Activated T-helper 17 cell treated with anti-CD3 and anti-CD28 coated beads, Interleukin-2, amount 50 U/mL, for 72 hours (primary cell): ENCODE data around the gene ADCY7. TPM values are rescaled to one million over a fixed set of nuclear protein-coding genes. Genes with fewer than 3 reads are reported as not detected.
"Not testable (repeated sequence)": the region's sequence is repeated elsewhere in the genome, so short reads cannot be mapped to it uniquely, and the experiment has no call there.

Experiments
- ATAC-seq: fragments of 150-1000 bp; cut with Tn5 transposase; replicated peaks from 2 replicates; pipeline ENCODE4 v1.10.0; 2021; ENCODE audit warnings: mild to moderate bottlenecking, moderate library complexity
- H3K27ac Mint-ChIP-seq: one replicate; pipeline ENCODE4 v1.8.0; 2022; ENCODE audit warnings: mixed read lengths
- H3K27me3 Mint-ChIP-seq: one replicate; pipeline ENCODE4 v1.8.0; 2022; ENCODE audit warnings: mixed read lengths
- H3K36me3 Mint-ChIP-seq: one replicate; pipeline ENCODE4 v1.8.0; 2022; ENCODE audit warnings: low read depth, mild to moderate bottlenecking, mixed read lengths
- H3K4me1 Mint-ChIP-seq: one replicate; pipeline ENCODE4 v1.8.0; 2022; ENCODE audit warnings: mixed read lengths
- H3K4me3 Mint-ChIP-seq: one replicate; pipeline ENCODE4 v1.8.0; 2022; ENCODE audit warnings: mild to moderate bottlenecking, mixed read lengths
- H3K9me3 Mint-ChIP-seq: one replicate; pipeline ENCODE4 v1.8.0; 2022; ENCODE audit warnings: mixed read lengths
- total RNA-seq, 2 donors: library from RNA; stranded (reverse); gene quantifications; one replicate each; pipeline ENCODE4 v1.2.3, GENCODE V29; 2022

ADCY7 gene
- total RNA-seq = 100 to 1,000 TPM; 156 to 173 TPM

- Mint-ChIP-seq H3K4me3 (peak within 1 kb of the TSS; percentile 96), H3K9me3 (no peaks in the 10 kb centered on the region), H3K4me1 (peaks cover 42% of the 10 kb centered on the region), H3K36me3 (peaks cover 19% of the 10 kb centered on the region), H3K27ac (peak within 1 kb of the TSS; percentile 99), H3K27me3 (no peaks in the 10 kb centered on the region)
- ATAC-seq = peak; percentile 76
Measured at GRCh38 chr16:50266337-50267091, at the start of gene ADCY7. ADCY7 (plus strand) TSS chr16:50266551; CDS start chr16:50288180, 21,629 bp downstream.

- no peaks in the 10 kb centered on the region for H3K27me3 Mint-ChIP-seq
- H3K4me3 Mint-ChIP-seq = no peak overlapping the region
- H3K36me3 Mint-ChIP-seq = peaks cover 98% of the 10 kb centered on the region
- no peaks in the 10 kb centered on the region for H3K9me3 Mint-ChIP-seq
- ATAC-seq = no peak
- no peaks in the 10 kb centered on the region for H3K4me1 Mint-ChIP-seq
- no peak overlapping the region for H3K27ac Mint-ChIP-seq
Measured at GRCh38 chr16:50219402-50219975, 46.9 kb upstream of the ADCY7 start.

- H3K4me1 Mint-ChIP-seq = peaks cover 4% of the 10 kb centered on the region
- peaks cover 98% of the 10 kb centered on the region for H3K36me3 Mint-ChIP-seq
- H3K9me3 Mint-ChIP-seq = no peaks in the 10 kb centered on the region
- no peak overlapping the region for H3K4me3 Mint-ChIP-seq
- H3K27me3 Mint-ChIP-seq = no peaks in the 10 kb centered on the region
- no peak for ATAC-seq
- no peak overlapping the region for H3K27ac Mint-ChIP-seq
Measured at GRCh38 chr16:50224286-50224685, 42.1 kb upstream of the ADCY7 start.

GRCh38 chr16:50227120-50227519, 39.2 kb upstream of the ADCY7 start:
- H3K4me3 Mint-ChIP-seq = no peak overlapping the region
- no peaks in the 10 kb centered on the region for H3K9me3 Mint-ChIP-seq
- H3K36me3 Mint-ChIP-seq = peaks cover 94% of the 10 kb centered on the region
- ATAC-seq = peak; percentile 12
- H3K27ac Mint-ChIP-seq = peak overlapping the region; percentile 54
- H3K27me3 Mint-ChIP-seq = no peaks in the 10 kb centered on the region
- peaks cover 4% of the 10 kb centered on the region for H3K4me1 Mint-ChIP-seq

GRCh38 chr16:50227665-50228064, 38.7 kb upstream of the ADCY7 start:
- no peak overlapping the region for H3K27ac Mint-ChIP-seq

GRCh38 chr16:50228364-50228868, 37.9 kb upstream of the ADCY7 start:
- H3K27ac Mint-ChIP-seq = no peak overlapping the region
- no peaks in the 10 kb centered on the region for H3K27me3 Mint-ChIP-seq
- H3K9me3 Mint-ChIP-seq = no peaks in the 10 kb centered on the region
- peaks cover 81% of the 10 kb centered on the region for H3K36me3 Mint-ChIP-seq
- peaks cover 4% of the 10 kb centered on the region for H3K4me1 Mint-ChIP-seq
- peak; percentile 31 for ATAC-seq
- no peak overlapping the region for H3K4me3 Mint-ChIP-seq

More at GRCh38 chr16:50227665-50228064, 38.7 kb upstream of the ADCY7 start:
- H3K4me3 Mint-ChIP-seq = no peak overlapping the region
- peaks cover 88% of the 10 kb centered on the region for H3K36me3 Mint-ChIP-seq
- H3K9me3 Mint-ChIP-seq = no peaks in the 10 kb centered on the region
- peaks cover 4% of the 10 kb centered on the region for H3K4me1 Mint-ChIP-seq
- H3K27me3 Mint-ChIP-seq = no peaks in the 10 kb centered on the region
- ATAC-seq = no peak

- H3K27ac Mint-ChIP-seq = no peak overlapping the region
- no peak overlapping the region for H3K4me3 Mint-ChIP-seq
- H3K4me1 Mint-ChIP-seq = peaks cover 4% of the 10 kb centered on the region
- no peaks in the 10 kb centered on the region for H3K9me3 Mint-ChIP-seq
- peaks cover 72% of the 10 kb centered on the region for H3K36me3 Mint-ChIP-seq
- no peak for ATAC-seq
- H3K27me3 Mint-ChIP-seq = no peaks in the 10 kb centered on the region
Measured at GRCh38 chr16:50229149-50229726, 37.1 kb upstream of the ADCY7 start.

- H3K4me3 Mint-ChIP-seq = no peak overlapping the region
- H3K27ac Mint-ChIP-seq = no peak overlapping the region
- no peaks in the 10 kb centered on the region for H3K27me3 Mint-ChIP-seq
- H3K4me1 Mint-ChIP-seq = no peaks in the 10 kb centered on the region
- H3K36me3 Mint-ChIP-seq = peaks cover 15% of the 10 kb centered on the region
- ATAC-seq = no peak
- H3K9me3 Mint-ChIP-seq = no peaks in the 10 kb centered on the region
Measured at GRCh38 chr16:50234771-50235556, 31.4 kb upstream of the ADCY7 start.

- H3K4me3 Mint-ChIP-seq = no peak overlapping the region
- ATAC-seq = no peak
- H3K9me3 Mint-ChIP-seq = no peaks in the 10 kb centered on the region
- peaks cover 9% of the 10 kb centered on the region for H3K36me3 Mint-ChIP-seq
- no peak overlapping the region for H3K27ac Mint-ChIP-seq
- H3K27me3 Mint-ChIP-seq = no peaks in the 10 kb centered on the region
- H3K4me1 Mint-ChIP-seq = no peaks in the 10 kb centered on the region
Measured at GRCh38 chr16:50235581-50235980, 30.8 kb upstream of the ADCY7 start.

- H3K36me3 Mint-ChIP-seq = no peaks in the 10 kb centered on the region
- no peaks in the 10 kb centered on the region for H3K4me1 Mint-ChIP-seq
- H3K27me3 Mint-ChIP-seq = no peaks in the 10 kb centered on the region
- H3K9me3 Mint-ChIP-seq = no peaks in the 10 kb centered on the region
- no peak overlapping the region for H3K4me3 Mint-ChIP-seq
- no peak overlapping the region for H3K27ac Mint-ChIP-seq
- ATAC-seq = no peak
Measured at GRCh38 chr16:50238314-50238713, 28.0 kb upstream of the ADCY7 start.

- no peaks in the 10 kb centered on the region for H3K9me3 Mint-ChIP-seq
- H3K4me1 Mint-ChIP-seq = no peaks in the 10 kb centered on the region
- H3K27me3 Mint-ChIP-seq = no peaks in the 10 kb centered on the region
- no peak for ATAC-seq
- H3K36me3 Mint-ChIP-seq = no peaks in the 10 kb centered on the region
- no peak overlapping the region for H3K27ac Mint-ChIP-seq
- no peak overlapping the region for H3K4me3 Mint-ChIP-seq
Measured at GRCh38 chr16:50238868-50239301, 27.5 kb upstream of the ADCY7 start.

- H3K36me3 Mint-ChIP-seq, H3K4me3 Mint-ChIP-seq, H3K9me3 Mint-ChIP-seq, H3K27ac Mint-ChIP-seq, H3K4me1 Mint-ChIP-seq, ATAC-seq, H3K27me3 Mint-ChIP-seq: not testable (repeated sequence)
Measured at GRCh38 chr16:50243024-50243423, 23.3 kb upstream of the ADCY7 start.

GRCh38 chr16:50244140-50244503, 22.2 kb upstream of the ADCY7 start:
- Mint-ChIP-seq H3K27me3 (no peaks in the 10 kb centered on the region), H3K9me3 (no peaks in the 10 kb centered on the region), H3K27ac (no peak overlapping the region), H3K36me3 (no peaks in the 10 kb centered on the region), H3K4me1 (no peaks in the 10 kb centered on the region), H3K4me3 (no peak overlapping the region)
- no peak for ATAC-seq
